Measurements from ENCODE around the gene APOL6.

APOL6 gene

DNA sequence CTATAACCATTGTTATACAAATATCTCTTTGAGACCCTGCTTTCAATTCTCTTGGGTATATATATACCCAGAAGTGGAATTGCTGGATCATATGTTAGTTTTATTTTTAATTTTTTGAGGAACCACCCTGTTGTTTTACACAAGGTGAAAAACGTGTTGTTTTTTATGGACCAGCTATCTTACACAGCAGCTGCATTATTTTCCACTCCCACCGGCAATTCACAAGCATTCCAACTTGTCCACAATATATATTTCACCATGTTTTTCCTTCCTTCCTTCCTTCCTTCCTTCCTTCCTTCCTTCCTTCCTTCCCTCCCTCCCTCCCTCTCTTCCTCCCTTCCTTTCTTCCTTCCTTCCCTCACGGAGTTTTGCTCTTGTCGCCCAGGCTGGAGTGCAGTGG is 63.1 kb downstream of the APOL6 start:
- in situ Hi-C loops (cut with MboI; ENCODE audit: low sequenced_read_pairs), result no loop called here

GRCh38 chr22:35712672-35713071 is 64.4 kb downstream of the APOL6 start:
- in situ Hi-C loops (cut with MboI; ENCODE audit: low sequenced_read_pairs), result no loop called here

GRCh38 chr22:35717572-35717971 is 69.3 kb downstream of the APOL6 start, which contains the start of gene APOL5:
APOL5 (plus strand) TSS chr22:35717872; CDS start chr22:35717872, 0 bp downstream.
- in situ Hi-C loops (cut with MboI; ENCODE audit: low sequenced_read_pairs), result no loop called here
